ENCODE measurements around the gene GPR161. TPM values are rescaled to one million over a fixed set of nuclear protein-coding genes. Genes with fewer than 3 reads are reported as not detected.
A peak's percentile ranks its signal among the peaks of the same experiment; 100 is the strongest.

GPR161 gene
- total and polyA plus RNA-seq, 9 of the 15 experiments (the other 6 are each of a cell fraction or from before 2014, with no cell fraction given): 0.15 to 2.4 (median 0.76) TPM

- TF ChIP-seq CUX1 (CRISPR knock-in tag; IDR thresholded peaks at IDR 0.05) (no peak), CHCHD3 (CRISPR knock-in tag; IDR thresholded peaks at IDR 0.05) (no peak), HSF4 (CRISPR knock-in tag; IDR thresholded peaks at IDR 0.05; ENCODE audit: borderline replicate concordance) (no peak), THAP12 (CRISPR knock-in tag; IDR thresholded peaks at IDR 0.05) (peak; percentile 5; the same call in 1 of the 2 replicates), MTA2 (IDR thresholded peaks at IDR 0.05; ENCODE audit: low read depth) (peak; percentile 84), ATF4 (CRISPR knock-in tag; IDR thresholded peaks at IDR 0.05) (0 out of 2 replicates have a peak, but pooled peaks have one; percentile 18), TCF7L2 (IDR thresholded peaks at IDR 0.05; ENCODE audit: low read depth, low read length) (no peak), PML (IDR thresholded peaks at IDR 0.05; ENCODE audit: low read length) (peak; percentile 52), ZNF324 (CRISPR knock-in tag; IDR thresholded peaks at IDR 0.05) (no peak; the same call in 1 of the 2 replicates), NR2F6 (CRISPR knock-in tag; IDR thresholded peaks at IDR 0.05) (0 out of 2 replicates have a peak, but pooled peaks have one; percentile 86), TEAD1 (CRISPR knock-in tag; IDR thresholded peaks at IDR 0.05) (no peak; a peak in 1 of 4 replicates)
- TF ChIP-seq, protein P1, sequence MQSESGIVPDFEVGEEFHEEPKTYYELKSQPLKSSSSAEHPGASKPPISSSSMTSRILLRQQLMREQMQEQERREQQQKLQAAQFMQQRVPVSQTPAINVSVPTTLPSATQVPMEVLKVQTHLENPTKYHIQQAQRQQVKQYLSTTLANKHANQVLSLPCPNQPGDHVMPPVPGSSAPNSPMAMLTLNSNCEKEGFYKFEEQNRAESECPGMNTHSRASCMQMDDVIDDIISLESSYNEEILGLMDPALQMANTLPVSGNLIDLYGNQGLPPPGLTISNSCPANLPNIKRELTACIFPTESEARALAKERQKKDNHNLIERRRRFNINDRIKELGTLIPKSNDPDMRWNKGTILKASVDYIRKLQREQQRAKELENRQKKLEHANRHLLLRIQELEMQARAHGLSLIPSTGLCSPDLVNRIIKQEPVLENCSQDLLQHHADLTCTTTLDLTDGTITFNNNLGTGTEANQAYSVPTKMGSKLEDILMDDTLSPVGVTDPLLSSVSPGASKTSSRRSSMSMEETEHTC (IDR thresholded peaks at IDR 0.05): no peak
- TF ChIP-seq, protein P2, sequence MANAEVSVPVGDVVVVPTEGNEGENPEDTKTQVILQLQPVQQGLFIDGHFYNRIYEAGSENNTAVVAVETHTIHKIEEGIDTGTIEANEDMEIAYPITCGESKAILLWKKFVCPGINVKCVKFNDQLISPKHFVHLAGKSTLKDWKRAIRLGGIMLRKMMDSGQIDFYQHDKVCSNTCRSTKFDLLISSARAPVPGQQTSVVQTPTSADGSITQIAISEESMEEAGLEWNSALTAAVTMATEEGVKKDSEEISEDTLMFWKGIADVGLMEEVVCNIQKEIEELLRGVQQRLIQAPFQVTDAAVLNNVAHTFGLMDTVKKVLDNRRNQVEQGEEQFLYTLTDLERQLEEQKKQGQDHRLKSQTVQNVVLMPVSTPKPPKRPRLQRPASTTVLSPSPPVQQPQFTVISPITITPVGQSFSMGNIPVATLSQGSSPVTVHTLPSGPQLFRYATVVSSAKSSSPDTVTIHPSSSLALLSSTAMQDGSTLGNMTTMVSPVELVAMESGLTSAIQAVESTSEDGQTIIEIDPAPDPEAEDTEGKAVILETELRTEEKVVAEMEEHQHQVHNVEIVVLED (CRISPR knock-in tag; IDR thresholded peaks at IDR 0.05): peak; percentile 98
These were observed 42.1 kb upstream of the GPR161 start, which contains the start of gene TIPRL (continued) for GRCh38 chr1:168178638-168179437.

All from K562 (cell line).